ENCODE results near the gene HSPB7. TPM values are rescaled to one million over a fixed set of nuclear protein-coding genes. Genes with fewer than 3 reads are reported as not detected.

Gene HSPB7
- total RNA-seq, 2 experiments from 2014 or later = not detected

DNA sequence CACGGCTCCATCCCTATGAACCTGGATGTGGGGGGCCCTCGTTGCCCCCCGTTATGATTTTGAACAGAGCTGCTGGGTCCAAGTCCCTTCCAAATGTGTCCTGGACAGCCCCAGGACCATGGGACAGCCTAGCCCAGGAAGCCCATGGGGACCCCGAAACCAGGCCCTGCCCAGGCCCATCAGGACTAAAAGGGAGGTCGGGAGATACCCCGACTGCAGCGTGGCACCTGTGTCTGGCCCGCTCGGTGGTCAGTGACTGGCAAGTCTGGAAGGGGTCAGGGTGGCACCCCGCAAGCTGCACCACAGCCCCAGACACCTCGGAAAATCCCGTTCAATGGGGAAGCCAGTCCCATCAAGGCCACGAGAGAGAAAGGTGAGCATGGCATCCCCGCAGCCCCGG is 24.2 kb downstream of the HSPB7 start:
- H3K36me3 Mint-ChIP-seq (ENCODE audit: low read depth) = no peaks in the 10 kb centered on the region
- H3K4me3 Mint-ChIP-seq = no peak overlapping the region
- DNase-seq (no peak), ATAC-seq (no peak)
- no peak for TF ChIP-seq CTCF (IDR thresholded peaks at IDR 0.05)
- POLR2A ChIA-PET = no interaction called here
- CTCF ChIA-PET = interaction anchor here (0.6 to 2.5 kb wide), 6 partner anchors 16 to 202 kb away, joined by 3 to 12 read pairs (median 6); partner anchors contain the start of gene ZBTB17
- H3K4me1 Mint-ChIP-seq (ENCODE audit: low read depth) = no peaks in the 10 kb centered on the region
- no peak overlapping the region for H3K27ac Mint-ChIP-seq
- intact Hi-C loops (cut with micrococcal nuclease) = loop anchor here (5.0 kb wide), 1 partner anchor 191 kb away; no protein-coding TSS in a partner anchor
- H3K27me3 Mint-ChIP-seq = no peaks in the 10 kb centered on the region
- no peaks in the 10 kb centered on the region for H3K9me3 Mint-ChIP-seq

DNA sequence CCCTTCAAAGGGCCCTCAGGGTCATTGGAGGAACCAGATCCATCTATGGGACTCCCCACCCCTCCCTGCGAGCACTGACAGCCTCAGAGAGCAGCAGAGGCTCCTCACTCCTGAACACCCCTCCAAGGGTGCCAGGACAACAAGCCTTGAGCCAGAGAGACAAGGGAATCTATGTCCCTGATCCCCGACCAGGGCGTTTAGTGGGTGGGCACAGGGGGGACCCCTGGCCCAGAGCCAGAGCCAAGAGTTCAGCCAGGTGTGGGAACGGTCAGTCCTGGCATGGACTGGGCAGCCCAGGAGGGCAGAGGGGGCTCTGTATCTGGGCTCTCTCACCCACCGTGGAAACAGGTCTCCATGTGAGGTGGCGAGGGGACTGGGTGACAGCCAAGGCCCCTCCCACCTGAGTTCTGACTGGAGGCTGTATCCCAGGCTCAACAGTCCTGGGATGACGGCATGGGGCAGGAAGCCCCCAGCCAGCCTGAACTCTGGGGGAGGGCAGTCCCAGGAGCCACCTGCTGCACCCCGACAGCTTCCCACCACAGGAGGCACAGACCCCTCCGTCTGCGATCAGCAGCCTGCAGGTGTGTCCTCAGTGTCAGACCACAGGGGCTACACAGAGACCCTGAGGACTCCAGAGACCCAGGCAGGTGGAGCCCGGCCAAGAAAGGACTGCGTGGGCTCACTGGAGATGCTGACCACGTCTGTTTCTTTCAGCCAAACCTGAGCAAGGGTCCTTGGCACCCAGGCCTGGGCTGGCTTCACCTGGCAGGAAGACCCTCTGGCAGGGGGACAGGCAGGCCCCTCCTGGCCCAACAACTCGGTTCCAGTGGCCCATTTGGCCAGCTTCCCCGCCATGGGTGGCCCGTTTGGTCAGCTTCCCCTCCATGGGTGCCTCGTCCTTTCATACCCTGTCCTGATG is 25.0 kb downstream of the HSPB7 start:
- ChIA-PET POLR2A (no interaction called here), CTCF (interaction anchor here (2.5 kb wide), 1 partner anchor 201 kb away, joined by 12 read pairs; no protein-coding TSS in a partner anchor)
- no peak for DNase-seq
- no peak overlapping the region for H3K4me3 Mint-ChIP-seq
- no peak for ATAC-seq
- TF ChIP-seq CTCF (IDR thresholded peaks at IDR 0.05) = no peak
- intact Hi-C loops (cut with micrococcal nuclease) = loop anchor here (5.0 kb wide), 1 partner anchor 191 kb away; no protein-coding TSS in a partner anchor
- no peaks in the 10 kb centered on the region for H3K9me3 Mint-ChIP-seq
- H3K36me3 Mint-ChIP-seq (ENCODE audit: low read depth) = no peaks in the 10 kb centered on the region
- H3K27me3 Mint-ChIP-seq = no peaks in the 10 kb centered on the region
- no peaks in the 10 kb centered on the region for H3K4me1 Mint-ChIP-seq (ENCODE audit: low read depth)
- no peak overlapping the region for H3K27ac Mint-ChIP-seq

GRCh38 chr1:15992187-15992553 is 25.7 kb downstream of the HSPB7 start:
- ATAC-seq (no peak), DNase-seq (no peak)
- Mint-ChIP-seq H3K4me3 (no peak overlapping the region), H3K27me3 (no peaks in the 10 kb centered on the region), H3K4me1 (ENCODE audit: low read depth) (no peaks in the 10 kb centered on the region), H3K36me3 (ENCODE audit: low read depth) (no peaks in the 10 kb centered on the region), H3K27ac (no peak overlapping the region), H3K9me3 (no peaks in the 10 kb centered on the region)
- POLR2A ChIA-PET = no interaction called here
- intact Hi-C loops (cut with micrococcal nuclease) = loop anchor here (5.0 kb wide), 1 partner anchor 190 kb away; no protein-coding TSS in a partner anchor
- CTCF ChIA-PET = no interaction called here
- no peak for TF ChIP-seq CTCF (IDR thresholded peaks at IDR 0.05)

DNA sequence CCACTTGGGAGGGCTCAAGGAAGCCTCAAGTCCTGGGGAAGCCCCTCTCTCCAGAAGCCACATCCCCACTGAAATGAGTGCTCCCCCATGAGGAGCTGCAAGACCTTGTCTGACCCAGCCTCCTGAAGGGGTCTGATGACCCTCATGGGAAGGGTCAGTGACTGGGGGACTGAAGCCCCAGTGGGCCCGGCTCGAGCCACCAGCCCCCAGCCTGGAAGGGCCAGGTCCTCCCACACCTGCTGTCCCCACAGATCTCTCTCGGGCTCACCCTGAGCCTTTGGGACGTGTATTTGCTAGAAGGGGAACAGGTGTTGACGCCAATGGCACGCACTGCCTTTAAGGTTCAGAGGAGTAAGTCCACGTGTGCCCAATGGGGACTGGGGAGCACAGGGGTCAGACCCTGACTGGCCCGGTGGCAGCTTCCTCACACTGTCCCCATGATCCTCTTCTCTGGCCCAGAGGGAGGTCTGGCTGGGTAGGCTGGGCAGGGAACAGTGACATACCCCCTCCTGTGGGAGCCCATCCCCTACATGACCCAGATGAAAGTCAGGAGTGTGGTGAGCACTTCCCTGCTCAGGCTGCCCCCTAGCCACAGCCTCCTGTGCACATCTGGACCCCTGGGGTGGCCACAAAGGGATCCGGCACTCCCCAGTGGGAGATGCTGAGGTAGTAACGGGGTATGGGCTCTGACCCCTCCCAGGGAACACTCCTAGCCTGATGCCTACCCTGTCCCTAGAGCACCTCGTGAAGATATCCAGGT is 26.2 kb downstream of the HSPB7 start:
- no peak for TF ChIP-seq CTCF (IDR thresholded peaks at IDR 0.05)
- no peak overlapping the region for H3K27ac Mint-ChIP-seq
- ATAC-seq (no peak), DNase-seq (no peak)
- no peaks in the 10 kb centered on the region for H3K4me1 Mint-ChIP-seq (ENCODE audit: low read depth)
- H3K36me3 Mint-ChIP-seq (ENCODE audit: low read depth) = no peaks in the 10 kb centered on the region
- no peaks in the 10 kb centered on the region for H3K27me3 Mint-ChIP-seq
- no peak overlapping the region for H3K4me3 Mint-ChIP-seq
- H3K9me3 Mint-ChIP-seq = no peaks in the 10 kb centered on the region
- intact Hi-C loops (cut with micrococcal nuclease) = loop anchor here (5.0 kb wide), 1 partner anchor 189 kb away; no protein-coding TSS in a partner anchor
- POLR2A ChIA-PET = no interaction called here
- CTCF ChIA-PET = no interaction called here

All from activated CD8-positive, alpha-beta T cell treated with anti-CD3 and anti-CD28 coated beads for 36 hours (primary cell).